H1 (cell line): Measurements from ENCODE around the gene MAGI3. TPM values are rescaled to one million over a fixed set of nuclear protein-coding genes. Genes with fewer than 3 reads are reported as not detected.

ENCODE experiments used
- CHD2 ChIP-seq: IDR thresholded peaks from 2 replicates; pipeline ENCODE4 v1.6.1; 2012; ENCODE audit warnings: low read length, improper control_type of control experiment
- GABPA ChIP-seq: IDR thresholded peaks from 2 replicates; pipeline ENCODE4 v1.6.1; 2011; ENCODE audit warnings: mild to moderate bottlenecking, low read length, moderate library complexity, borderline replicate concordance; ENCODE audit not compliant: insufficient read depth
- HDAC6 ChIP-seq: IDR thresholded peaks from one replicate; pipeline ENCODE4 v1.7.1; 2012; ENCODE audit warnings: low read depth, mild to moderate bottlenecking, inconsistent platforms, low read length, moderate library complexity
- MAFK ChIP-seq: IDR thresholded peaks from 2 replicates; pipeline ENCODE4 v1.6.1; 2012; ENCODE audit warnings: low read depth, mild to moderate bottlenecking, improper control_type of control experiment, low read length
- NRF1 ChIP-seq: IDR thresholded peaks from 2 replicates; pipeline ENCODE4 v1.6.1; 2011; ENCODE audit warnings: mild to moderate bottlenecking, low read depth, low read length, improper control_type of control experiment
- POU5F1 ChIP-seq: IDR thresholded peaks from 2 replicates; pipeline ENCODE4 v1.6.1; 2011; ENCODE audit warnings: low read depth, mild to moderate bottlenecking, low read length, moderate library complexity
- SAP30 ChIP-seq: fragments of 300-600 bp; sonication (generic); IDR thresholded peaks from 2 replicates; pipeline ENCODE4 v1.7.1; 2012; ENCODE audit warnings: low read length, moderate library complexity, mild to moderate bottlenecking, inconsistent platforms; ENCODE audit not compliant: insufficient read depth, insufficient replicate concordance
- SP1 ChIP-seq: IDR thresholded peaks from 2 replicates; pipeline ENCODE4 v1.6.1; 2011; ENCODE audit warnings: low read depth, low read length
- TBP ChIP-seq: IDR thresholded peaks from 2 replicates; pipeline ENCODE4 v1.6.1; 2011; ENCODE audit warnings: low read depth, low read length, improper control_type of control experiment
- polyA plus RNA-seq, 7 experiments: library from polyadenylated mRNA; depleted of rRNA in 3 of 7; stranded (reverse) in 5 of 7; unstranded in 2 of 7; fragments of >200 nt in 5 of 7; fragments of 200-250 nt in 2 of 7; gene quantifications; 1 replicate in 5 of 7; 2 replicates in 1 of 7; 4 replicates in 1 of 7; pipeline versions ENCODE4 v1.2.1 to v1.2.3, GENCODE V29; 2011 to 2013; ENCODE audit warnings: missing spikeins in 2 of 7, mixed read lengths in 2 of 7
- total RNA-seq: library from RNA; stranded (reverse); fragmentation: NEBNext Ultra II Directional; extraction: Animal tissue kit (Norgen Biotek cat#: 25700); gene quantifications from 2 replicates; pipeline ENCODE4 v1.2.1, GENCODE V29; 2021
- TF ChIP-seq, protein P1 (sequence below): fragments of 300-600 bp; sonication (generic); IDR thresholded peaks from 2 replicates; pipeline ENCODE4 v1.7.1; 2012; ENCODE audit warnings: low read length, moderate library complexity, mild to moderate bottlenecking, inconsistent platforms; ENCODE audit not compliant: insufficient replicate concordance
- TF ChIP-seq, protein P2 (sequence below): IDR thresholded peaks from 2 replicates; pipeline ENCODE4 v1.6.1; 2012; ENCODE audit warnings: inconsistent platforms

Gene MAGI3
- total and polyA plus RNA-seq, 2 of the 8 experiments (the other 6 are each of a cell fraction or from before 2014, with no cell fraction given): 2.3 to 7.8 TPM

DNA sequence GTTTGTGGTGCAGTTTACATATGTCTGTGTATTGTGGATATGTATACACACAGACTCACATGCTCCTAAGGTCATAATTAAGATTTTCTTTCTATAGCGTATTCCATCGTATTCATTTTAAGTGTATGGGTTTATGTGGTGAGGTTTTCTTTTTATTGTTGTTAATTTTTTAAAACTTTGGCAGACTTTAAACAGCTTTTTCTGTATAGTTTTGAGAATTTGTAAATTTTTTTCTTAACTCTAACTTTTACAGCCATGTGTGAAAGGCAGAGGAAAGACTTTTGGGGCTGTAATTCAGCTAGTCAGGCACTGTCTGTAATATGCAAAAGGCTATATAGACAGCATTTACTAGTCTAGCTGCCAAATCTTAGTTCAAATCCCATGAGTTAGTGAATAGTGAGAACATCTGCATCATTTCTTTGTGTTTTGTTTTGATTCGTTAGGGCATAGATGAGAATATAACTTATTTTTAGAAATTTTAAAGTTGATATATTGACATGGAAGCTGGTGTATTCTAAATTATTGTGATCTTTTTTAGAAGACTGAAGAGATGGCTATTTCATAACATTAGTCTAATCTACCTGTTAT lies 2.3 kb downstream of the MAGI3 start (continued):
- TF ChIP-seq, protein P1, sequence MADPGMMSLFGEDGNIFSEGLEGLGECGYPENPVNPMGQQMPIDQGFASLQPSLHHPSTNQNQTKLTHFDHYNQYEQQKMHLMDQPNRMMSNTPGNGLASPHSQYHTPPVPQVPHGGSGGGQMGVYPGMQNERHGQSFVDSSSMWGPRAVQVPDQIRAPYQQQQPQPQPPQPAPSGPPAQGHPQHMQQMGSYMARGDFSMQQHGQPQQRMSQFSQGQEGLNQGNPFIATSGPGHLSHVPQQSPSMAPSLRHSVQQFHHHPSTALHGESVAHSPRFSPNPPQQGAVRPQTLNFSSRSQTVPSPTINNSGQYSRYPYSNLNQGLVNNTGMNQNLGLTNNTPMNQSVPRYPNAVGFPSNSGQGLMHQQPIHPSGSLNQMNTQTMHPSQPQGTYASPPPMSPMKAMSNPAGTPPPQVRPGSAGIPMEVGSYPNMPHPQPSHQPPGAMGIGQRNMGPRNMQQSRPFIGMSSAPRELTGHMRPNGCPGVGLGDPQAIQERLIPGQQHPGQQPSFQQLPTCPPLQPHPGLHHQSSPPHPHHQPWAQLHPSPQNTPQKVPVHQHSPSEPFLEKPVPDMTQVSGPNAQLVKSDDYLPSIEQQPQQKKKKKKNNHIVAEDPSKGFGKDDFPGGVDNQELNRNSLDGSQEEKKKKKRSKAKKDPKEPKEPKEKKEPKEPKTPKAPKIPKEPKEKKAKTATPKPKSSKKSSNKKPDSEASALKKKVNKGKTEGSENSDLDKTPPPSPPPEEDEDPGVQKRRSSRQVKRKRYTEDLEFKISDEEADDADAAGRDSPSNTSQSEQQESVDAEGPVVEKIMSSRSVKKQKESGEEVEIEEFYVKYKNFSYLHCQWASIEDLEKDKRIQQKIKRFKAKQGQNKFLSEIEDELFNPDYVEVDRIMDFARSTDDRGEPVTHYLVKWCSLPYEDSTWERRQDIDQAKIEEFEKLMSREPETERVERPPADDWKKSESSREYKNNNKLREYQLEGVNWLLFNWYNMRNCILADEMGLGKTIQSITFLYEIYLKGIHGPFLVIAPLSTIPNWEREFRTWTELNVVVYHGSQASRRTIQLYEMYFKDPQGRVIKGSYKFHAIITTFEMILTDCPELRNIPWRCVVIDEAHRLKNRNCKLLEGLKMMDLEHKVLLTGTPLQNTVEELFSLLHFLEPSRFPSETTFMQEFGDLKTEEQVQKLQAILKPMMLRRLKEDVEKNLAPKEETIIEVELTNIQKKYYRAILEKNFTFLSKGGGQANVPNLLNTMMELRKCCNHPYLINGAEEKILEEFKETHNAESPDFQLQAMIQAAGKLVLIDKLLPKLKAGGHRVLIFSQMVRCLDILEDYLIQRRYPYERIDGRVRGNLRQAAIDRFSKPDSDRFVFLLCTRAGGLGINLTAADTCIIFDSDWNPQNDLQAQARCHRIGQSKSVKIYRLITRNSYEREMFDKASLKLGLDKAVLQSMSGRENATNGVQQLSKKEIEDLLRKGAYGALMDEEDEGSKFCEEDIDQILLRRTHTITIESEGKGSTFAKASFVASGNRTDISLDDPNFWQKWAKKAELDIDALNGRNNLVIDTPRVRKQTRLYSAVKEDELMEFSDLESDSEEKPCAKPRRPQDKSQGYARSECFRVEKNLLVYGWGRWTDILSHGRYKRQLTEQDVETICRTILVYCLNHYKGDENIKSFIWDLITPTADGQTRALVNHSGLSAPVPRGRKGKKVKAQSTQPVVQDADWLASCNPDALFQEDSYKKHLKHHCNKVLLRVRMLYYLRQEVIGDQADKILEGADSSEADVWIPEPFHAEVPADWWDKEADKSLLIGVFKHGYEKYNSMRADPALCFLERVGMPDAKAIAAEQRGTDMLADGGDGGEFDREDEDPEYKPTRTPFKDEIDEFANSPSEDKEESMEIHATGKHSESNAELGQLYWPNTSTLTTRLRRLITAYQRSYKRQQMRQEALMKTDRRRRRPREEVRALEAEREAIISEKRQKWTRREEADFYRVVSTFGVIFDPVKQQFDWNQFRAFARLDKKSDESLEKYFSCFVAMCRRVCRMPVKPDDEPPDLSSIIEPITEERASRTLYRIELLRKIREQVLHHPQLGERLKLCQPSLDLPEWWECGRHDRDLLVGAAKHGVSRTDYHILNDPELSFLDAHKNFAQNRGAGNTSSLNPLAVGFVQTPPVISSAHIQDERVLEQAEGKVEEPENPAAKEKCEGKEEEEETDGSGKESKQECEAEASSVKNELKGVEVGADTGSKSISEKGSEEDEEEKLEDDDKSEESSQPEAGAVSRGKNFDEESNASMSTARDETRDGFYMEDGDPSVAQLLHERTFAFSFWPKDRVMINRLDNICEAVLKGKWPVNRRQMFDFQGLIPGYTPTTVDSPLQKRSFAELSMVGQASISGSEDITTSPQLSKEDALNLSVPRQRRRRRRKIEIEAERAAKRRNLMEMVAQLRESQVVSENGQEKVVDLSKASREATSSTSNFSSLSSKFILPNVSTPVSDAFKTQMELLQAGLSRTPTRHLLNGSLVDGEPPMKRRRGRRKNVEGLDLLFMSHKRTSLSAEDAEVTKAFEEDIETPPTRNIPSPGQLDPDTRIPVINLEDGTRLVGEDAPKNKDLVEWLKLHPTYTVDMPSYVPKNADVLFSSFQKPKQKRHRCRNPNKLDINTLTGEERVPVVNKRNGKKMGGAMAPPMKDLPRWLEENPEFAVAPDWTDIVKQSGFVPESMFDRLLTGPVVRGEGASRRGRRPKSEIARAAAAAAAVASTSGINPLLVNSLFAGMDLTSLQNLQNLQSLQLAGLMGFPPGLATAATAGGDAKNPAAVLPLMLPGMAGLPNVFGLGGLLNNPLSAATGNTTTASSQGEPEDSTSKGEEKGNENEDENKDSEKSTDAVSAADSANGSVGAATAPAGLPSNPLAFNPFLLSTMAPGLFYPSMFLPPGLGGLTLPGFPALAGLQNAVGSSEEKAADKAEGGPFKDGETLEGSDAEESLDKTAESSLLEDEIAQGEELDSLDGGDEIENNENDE: no peak
- no peak for TF ChIP-seq NRF1
- no peak for TF ChIP-seq TBP
- TF ChIP-seq SP1: no peak
- no peak for TF ChIP-seq MAFK
- TF ChIP-seq, protein P2, sequence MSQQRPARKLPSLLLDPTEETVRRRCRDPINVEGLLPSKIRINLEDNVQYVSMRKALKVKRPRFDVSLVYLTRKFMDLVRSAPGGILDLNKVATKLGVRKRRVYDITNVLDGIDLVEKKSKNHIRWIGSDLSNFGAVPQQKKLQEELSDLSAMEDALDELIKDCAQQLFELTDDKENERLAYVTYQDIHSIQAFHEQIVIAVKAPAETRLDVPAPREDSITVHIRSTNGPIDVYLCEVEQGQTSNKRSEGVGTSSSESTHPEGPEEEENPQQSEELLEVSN: no peak
- no peak for TF ChIP-seq CHD2
- TF ChIP-seq POU5F1: no peak
- TF ChIP-seq GABPA: no peak
- TF ChIP-seq SAP30: no peak
- no peak for TF ChIP-seq HDAC6
